SU-DHL-6 (cell line): ENCODE results near the gene ATG3.

Experiments
- EZH2phosphoT487 ChIP-seq: fragments of 200-600 bp; sonication (generic), shearing (Covaris generic); conservative IDR thresholded peaks from 2 replicates; pipeline ENCODE4 v1.6.1; 2018; ENCODE audit warnings: mild to moderate bottlenecking, antibody characterized with exemption, low read length, moderate library complexity, mixed read lengths
- TF ChIP-seq, protein P1 (sequence below): fragments of 200-600 bp; sonication (generic); IDR thresholded peaks from one replicate; pipeline ENCODE4 v1.5.1; 2017; ENCODE audit warnings: antibody characterized with exemption, mild to moderate bottlenecking, low read length, moderate library complexity; ENCODE audit not compliant: insufficient read depth, poor library complexity, severe bottlenecking

DNA sequence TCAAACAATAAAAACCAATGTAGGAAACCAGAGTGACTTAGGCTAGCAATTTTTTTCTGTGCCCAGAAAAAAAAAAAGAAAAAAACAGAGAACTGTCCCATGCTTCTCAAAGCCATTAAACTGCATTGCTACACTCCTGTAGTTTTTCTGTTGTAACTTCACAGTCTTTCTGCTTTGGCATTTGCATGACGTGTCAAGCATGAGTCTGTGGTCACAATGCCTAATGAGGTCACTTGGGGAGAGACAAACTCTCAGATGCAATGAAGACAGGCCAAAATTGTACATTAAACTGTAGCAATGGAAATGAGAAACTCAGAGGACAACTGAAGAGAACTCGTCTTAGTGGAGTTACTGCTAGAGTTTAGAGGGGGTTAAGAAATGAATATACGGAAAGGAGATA is 48.4 kb upstream of the ATG3 start:
- TF ChIP-seq, protein P1, sequence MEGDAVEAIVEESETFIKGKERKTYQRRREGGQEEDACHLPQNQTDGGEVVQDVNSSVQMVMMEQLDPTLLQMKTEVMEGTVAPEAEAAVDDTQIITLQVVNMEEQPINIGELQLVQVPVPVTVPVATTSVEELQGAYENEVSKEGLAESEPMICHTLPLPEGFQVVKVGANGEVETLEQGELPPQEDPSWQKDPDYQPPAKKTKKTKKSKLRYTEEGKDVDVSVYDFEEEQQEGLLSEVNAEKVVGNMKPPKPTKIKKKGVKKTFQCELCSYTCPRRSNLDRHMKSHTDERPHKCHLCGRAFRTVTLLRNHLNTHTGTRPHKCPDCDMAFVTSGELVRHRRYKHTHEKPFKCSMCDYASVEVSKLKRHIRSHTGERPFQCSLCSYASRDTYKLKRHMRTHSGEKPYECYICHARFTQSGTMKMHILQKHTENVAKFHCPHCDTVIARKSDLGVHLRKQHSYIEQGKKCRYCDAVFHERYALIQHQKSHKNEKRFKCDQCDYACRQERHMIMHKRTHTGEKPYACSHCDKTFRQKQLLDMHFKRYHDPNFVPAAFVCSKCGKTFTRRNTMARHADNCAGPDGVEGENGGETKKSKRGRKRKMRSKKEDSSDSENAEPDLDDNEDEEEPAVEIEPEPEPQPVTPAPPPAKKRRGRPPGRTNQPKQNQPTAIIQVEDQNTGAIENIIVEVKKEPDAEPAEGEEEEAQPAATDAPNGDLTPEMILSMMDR: no peak
- no peak for TF ChIP-seq EZH2phosphoT487
